HG02798 (cell line): ENCODE measurements around the gene PEX13.
A peak's percentile ranks its signal among the peaks of the same experiment; 100 is the strongest.
"Not testable (repeated sequence)": the region's sequence is repeated elsewhere in the genome, so short reads cannot be mapped to it uniquely, and the experiment has no call there.

Experiments used
- ATAC-seq: cut with Tn5 transposase; IDR thresholded peaks from one replicate; pipeline ENCODE4 v1.9.1; 2021; ENCODE audit warnings: mild to moderate bottlenecking; ENCODE audit not compliant: unreplicated experiment, poor library complexity

Gene PEX13

DNA sequence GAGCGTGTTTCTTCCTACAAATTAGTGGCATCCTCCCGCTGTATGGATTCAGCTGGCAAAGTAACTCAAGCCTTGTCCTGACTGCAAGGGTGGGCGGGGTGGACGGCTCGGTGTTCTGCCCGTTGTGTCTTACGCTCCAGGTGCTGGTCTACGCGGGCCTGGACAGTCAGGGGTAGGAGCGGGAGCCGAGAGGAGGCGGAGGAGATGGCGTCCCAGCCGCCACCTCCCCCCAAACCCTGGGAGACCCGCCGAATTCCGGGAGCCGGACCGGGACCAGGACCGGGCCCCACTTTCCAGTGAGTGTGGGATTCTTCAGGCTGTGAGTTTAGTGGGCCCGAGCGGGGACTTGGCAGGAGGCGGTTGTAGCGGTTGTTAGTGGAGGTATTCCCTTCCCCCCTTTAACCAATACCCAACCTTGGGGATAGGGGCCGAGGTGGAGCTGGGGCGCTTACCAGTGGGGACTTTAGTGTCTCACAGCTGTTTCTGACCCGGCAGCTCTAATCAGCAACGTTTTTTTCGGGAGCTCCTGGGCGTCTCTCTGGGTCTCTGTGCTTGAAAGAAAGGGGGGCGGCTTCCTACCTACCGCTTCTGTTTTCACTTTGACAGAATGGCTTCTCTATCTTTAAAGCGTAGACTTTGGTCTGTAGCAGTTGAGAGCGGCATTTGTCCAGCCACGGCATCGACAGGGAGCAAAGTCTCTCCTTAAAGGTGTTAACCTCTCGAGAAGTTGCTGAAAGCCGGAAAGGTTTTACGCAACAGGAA, at the start of gene PEX13, which contains the start of gene PUS10:
TSS of gene PEX13 (plus strand) at position 165 of the 762 bp plus-strand sequence. CDS start at position 205, 40 bp downstream.
TSS of gene PUS10 (minus strand) at position 700 of the 762 bp plus-strand sequence. CDS start 6,365 bp downstream, outside the sequence.
- ATAC-seq = peak; percentile 89

GRCh38 chr2:60972889-60973656, 44.4 kb upstream of the PEX13 start:
- peak; percentile 27 for ATAC-seq

DNA sequence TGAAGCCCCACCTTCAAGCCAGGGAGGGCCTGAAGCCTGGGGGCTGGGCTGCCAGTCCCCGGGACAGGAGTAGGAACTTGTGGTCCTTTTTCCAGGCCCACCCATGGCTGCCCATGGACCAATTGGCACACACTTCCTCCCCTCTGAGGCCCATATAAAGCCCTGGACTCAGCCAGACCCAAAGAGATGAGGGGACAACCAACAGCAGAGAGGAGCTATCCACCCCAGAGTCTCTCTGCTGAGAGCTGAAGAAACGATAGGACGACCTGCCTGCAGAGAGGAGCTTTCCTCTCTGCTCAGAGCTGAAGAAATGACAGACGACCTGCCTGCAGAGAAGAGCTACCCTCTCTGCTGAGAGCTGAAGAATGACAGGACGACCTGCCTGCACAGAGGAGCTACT, 43.8 kb upstream of the PEX13 start:
- no peak for ATAC-seq

GRCh38 chr2:60974652-60975051, 42.9 kb upstream of the PEX13 start:
- no peak for ATAC-seq

DNA sequence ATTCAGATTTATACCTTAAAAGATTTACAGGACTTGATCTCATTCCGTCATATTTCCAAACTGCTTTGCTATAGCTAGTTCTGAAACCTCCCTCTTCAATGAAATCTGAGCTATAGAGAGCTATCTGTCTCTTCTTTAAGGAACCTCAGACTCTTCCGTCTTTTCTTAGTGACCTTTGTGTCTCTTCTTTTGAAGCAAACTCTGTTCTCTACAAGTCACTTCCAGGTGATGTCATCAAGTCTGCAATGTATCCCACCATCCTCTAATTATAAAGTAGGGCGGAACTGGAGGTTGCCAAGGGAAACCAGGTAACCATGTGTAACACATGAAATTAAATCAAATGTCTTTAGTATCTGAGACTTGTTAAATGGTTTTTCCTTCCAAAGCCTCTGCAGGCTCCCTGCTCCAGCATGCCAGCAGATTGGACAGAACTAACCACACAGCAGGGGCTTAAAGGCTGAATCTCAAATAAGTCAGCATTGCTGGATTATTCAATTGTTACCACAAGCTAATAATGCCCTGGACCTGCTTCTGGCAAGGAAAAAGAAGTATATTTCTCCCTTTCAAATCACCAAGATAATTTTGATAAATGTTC, 41.2 kb upstream of the PEX13 start:
- no peak for ATAC-seq

- ATAC-seq = peak; percentile 40
These were observed 40.5 kb upstream of the PEX13 start for GRCh38 chr2:60976875-60977561.

- ATAC-seq = no peak
These were observed 40.0 kb upstream of the PEX13 start for GRCh38 chr2:60977562-60977895.

GRCh38 chr2:60979231-60979630, 38.3 kb upstream of the PEX13 start:
- ATAC-seq = no peak

DNA sequence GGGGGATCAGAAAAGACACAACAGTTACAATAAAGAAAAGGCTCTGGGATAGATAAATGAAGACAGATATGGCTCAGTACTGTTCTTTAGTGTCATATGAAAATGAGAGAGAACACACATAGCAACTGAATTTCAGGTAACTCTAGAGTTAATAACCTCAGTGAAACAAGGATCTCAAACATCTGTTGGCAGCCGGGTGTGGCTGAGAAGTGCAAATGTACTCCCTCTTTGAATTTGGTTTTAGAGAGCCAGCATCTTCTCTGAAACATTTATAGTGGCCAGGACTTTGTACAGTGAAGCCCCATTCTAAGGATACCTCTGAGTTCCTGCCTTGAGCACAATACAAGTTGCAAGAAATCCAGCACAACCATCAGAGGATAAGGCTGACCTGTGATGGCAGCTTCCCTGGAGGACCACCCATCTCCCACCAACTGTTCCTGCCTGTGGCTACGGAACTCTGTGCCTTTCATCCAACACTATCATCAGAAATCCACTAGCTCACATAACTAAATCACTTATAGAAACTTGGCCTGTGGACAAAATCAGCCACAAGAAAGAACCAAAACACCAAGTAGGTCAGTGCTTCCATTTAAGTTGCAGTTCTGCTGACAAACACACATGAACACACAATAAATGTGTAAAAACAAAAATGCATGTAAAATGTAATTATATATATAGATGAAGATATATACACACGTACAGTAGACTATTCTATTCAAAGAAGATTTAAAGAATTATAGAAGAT, 37.3 kb upstream of the PEX13 start:
- ATAC-seq = peak; percentile 61

GRCh38 chr2:60982066-60982465, 35.5 kb upstream of the PEX13 start:
- ATAC-seq = not testable (repeated sequence)

- no peak for ATAC-seq
These were observed 32.8 kb upstream of the PEX13 start for GRCh38 chr2:60984720-60985119.

DNA sequence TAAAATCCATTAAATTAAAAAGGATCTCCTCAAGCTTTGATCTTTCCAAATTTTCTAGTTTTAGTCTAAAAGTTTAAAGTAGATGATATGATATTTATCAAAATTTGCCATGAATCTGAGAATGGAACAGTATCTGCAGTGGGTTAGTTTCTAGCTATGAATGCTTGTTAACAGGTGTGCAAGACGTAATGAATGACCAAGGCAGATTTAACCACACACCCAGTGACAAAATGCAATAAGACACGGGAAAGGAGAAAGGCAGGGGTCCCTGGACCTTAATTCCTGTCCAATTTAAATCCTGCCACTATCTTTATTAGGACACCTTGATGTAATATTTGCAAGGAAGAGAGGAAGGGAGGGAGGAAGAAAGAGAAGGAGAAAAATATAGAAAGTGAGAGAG, 30.5 kb upstream of the PEX13 start:
- ATAC-seq = no peak

GRCh38 chr2:60987656-60988055, 29.9 kb upstream of the PEX13 start:
- not testable (repeated sequence) for ATAC-seq

- ATAC-seq = no peak
These were observed 28.3 kb upstream of the PEX13 start for GRCh38 chr2:60989259-60989658.

DNA sequence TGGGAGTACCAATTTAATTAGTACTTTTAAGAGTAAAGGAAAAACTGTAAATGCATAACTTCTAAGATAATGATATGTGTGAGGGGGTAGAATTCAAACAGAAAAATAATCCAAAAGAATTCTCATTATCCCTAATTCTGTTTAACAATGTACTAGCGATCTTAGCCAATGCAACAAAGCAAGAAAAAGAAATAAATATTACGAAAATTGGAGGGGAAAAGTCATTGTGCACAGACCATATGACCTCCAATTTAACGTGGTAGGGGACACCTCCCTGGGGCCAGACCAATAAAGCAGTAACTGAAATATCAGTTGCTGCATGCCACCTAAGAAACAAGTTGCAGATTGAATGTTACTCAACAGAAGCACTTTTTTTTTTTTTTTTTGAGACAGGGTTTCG, 25.9 kb upstream of the PEX13 start:
- ATAC-seq = no peak

DNA sequence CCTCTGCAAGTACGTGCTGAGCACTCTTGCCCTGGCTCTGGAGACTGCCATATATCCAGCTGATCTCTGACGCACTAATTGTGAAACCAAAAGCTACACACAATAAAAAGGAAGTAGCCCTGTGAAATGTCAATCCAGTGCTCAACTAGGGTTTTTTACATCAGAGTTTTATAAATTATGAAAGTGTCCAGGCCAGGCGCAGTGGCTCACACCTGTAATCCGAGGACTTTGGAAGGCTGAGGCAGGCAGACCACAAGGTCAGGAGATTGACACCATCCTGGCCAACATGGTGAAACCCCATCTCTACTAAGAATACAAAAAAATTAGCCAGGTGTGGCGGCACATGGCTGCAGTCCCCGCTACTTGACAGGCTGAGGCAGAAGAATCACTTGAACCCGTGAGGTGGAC, 24.5 kb upstream of the PEX13 start:
- peak; percentile 98 for ATAC-seq

DNA sequence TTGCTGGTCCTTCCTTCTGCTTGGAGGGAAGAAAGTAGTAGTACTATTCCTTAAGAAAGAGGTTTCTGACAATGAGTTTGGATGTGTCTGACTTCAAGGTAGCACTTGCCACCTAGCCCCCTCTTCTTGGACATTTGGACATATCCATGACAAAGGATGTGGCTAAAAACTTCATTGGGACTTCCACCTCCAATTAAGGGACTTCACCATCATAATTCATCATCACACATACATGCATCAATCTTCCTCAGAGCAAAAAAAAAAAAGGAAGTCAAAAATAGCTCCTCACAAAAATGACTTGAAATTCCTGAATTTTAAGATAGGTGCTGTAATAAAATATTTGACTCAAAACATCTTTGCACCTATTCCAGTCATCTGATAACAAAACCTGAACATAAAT, 23.4 kb upstream of the PEX13 start:
- ATAC-seq = no peak

DNA sequence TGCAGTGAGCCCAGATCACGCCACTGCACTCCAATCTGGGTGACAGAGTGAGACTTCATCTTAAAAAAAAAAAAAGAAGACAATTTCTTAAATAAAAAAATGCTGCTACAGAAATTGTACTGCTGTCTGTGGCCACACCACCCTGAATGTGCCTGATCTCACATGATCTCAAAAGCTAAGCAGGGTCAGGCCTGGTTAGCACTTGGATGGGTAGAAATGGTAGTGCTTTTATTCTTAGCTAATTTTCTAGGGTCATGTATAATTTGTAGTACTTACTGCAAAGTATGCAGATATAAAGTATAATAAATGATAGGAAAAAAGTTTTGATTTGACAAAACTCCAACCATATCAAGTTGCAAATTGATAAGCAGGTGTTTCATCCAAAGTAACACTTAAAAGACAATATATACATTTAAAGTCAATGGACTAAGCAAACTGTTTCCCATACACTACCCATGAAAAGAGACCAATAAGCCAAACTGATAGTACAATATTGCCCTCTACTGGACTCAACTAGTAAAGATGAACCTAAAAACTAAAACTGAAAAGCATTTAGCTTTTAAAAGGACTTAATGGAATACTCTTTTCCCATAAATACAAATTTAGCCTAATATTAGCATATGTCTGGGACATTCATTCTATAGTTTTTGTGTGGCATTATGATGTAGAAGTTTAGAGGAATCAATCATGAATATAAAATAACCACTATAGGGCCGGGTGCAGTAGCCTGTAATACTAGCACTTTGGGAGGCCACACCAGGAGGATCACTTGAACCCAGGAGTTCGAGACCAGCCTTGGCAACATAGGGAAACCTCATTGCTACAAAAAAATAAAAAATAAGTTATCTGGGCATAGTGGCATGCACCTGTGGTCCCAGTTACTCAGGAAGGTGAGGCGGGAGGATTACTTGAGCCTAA, 18.6 kb upstream of the PEX13 start:
- ATAC-seq = peak; percentile 50

DNA sequence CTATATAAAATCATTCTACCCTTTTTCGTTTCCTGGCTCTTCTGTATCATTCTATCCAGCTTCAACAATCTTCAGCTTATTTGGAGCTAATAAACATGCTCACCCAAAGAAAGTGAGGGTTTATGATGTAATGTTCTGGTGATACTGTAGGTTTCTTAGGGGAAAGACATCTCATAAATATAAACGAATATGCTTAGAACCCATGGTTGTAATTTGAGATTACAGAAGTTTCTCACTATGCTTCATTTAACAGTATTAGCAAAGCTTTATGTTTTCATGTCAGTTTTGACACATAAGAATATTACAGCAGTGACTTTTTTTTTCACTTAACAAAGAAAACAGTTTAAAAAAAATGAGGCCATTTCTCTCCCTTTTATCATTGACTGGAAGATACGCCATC, 11.8 kb upstream of the PEX13 start:
- no peak for ATAC-seq
